NOMO-1 (cell line): ENCODE data around the gene MAGT1.
"Not testable (repeated sequence)": the region's sequence is repeated elsewhere in the genome, so short reads cannot be mapped to it uniquely, and the experiment has no call there.

Source experiments
- DNase-seq, 2 experiments: peaks; one replicate each; lab custom pipeline; 2025; ENCODE audit not compliant: unreplicated experiment in 2 of 2; lab: John Stamatoyannopoulos, UW

The MAGT1 gene

GRCh38 chrX:77881418-77881817 is 13.8 kb downstream of the MAGT1 start:
- DNase-seq: not testable (repeated sequence)

GRCh38 chrX:77875372-77875771 is 19.9 kb downstream of the MAGT1 start:
- no peak for DNase-seq

- DNase-seq: not testable (repeated sequence)
Measured at GRCh38 chrX:77831544-77831943, 63.7 kb downstream of the MAGT1 start.

GRCh38 chrX:77821989-77822388 is 73.2 kb downstream of the MAGT1 start:
- not testable (repeated sequence) for DNase-seq

GRCh38 chrX:77820091-77820727 is 75.0 kb downstream of the MAGT1 start:
- no peak for DNase-seq

- DNase-seq: peak in 1 of 2 experiments; percentile 28
Measured at GRCh38 chrX:77814210-77814609, 81.0 kb downstream of the MAGT1 start.

- no peak for DNase-seq
Measured at GRCh38 chrX:77802201-77802600, 93.0 kb downstream of the MAGT1 start.

- no peak for DNase-seq
Measured at GRCh38 chrX:77795124-77795523, 100.1 kb downstream of the MAGT1 start.

- no peak for DNase-seq
Measured at GRCh38 chrX:77793946-77794345, 101.3 kb downstream of the MAGT1 start.

- no peak for DNase-seq
Measured at GRCh38 chrX:77788050-77788449, 107.2 kb downstream of the MAGT1 start.

- DNase-seq: no peak
Measured at GRCh38 chrX:77786365-77786680, 108.9 kb downstream of the MAGT1 start.

GRCh38 chrX:77785486-77786364 is 109.5 kb downstream of the MAGT1 start, which contains the start of gene ATRX:
Gene ATRX, minus strand, starts transcription at chrX:77786216. Its CDS starts 215 bp downstream, at chrX:77786001.
- DNase-seq: peak; percentile 68 to 74

- no peak for DNase-seq
Measured at GRCh38 chrX:77779695-77780094, 115.5 kb downstream of the MAGT1 start.

- DNase-seq: no peak
Measured at GRCh38 chrX:77776659-77777058, 118.6 kb downstream of the MAGT1 start.
